Measurements from ENCODE around the gene ACTA1. TPM values are rescaled to one million over a fixed set of nuclear protein-coding genes. Genes with fewer than 3 reads are reported as not detected.

The ACTA1 gene
- total and polyA plus RNA-seq, 2 of the 8 experiments (the other 6 are each of a cell fraction or from before 2014, with no cell fraction given) = 23.5 to 58.2 TPM

GRCh38 chr1:229445828-229446227 is 11.9 kb upstream of the ACTA1 start:
- Histone ChIP-seq H3K9me3 (ENCODE audit: insufficient read depth in 2 of 2, low read depth in 1 of 2, low read length in 1 of 2) (no peaks in the 10 kb centered on the region), H3K4ac (replicated peaks; ENCODE audit: insufficient read length, low read depth, low read length) (no peak overlapping the region), H3K4me3 (ENCODE audit: extremely low read depth in 1 of 4, insufficient read depth in 2 of 4, low read depth in 3 of 4, low read length in 4 of 4) (no peak overlapping the region), H3K27ac (ENCODE audit: low read depth, low read length) (no peak overlapping the region), H3K36me3 (ENCODE audit: control insufficient read depth in 2 of 4, insufficient read depth in 4 of 4, low read length in 3 of 4) (peaks cover 4 to 36% (median 22%) of the 10 kb centered on the region in 4 experiments; a peak in 7 of 8 replicates), H3K4me1 (replicated peaks in 1 of 4; ENCODE audit: control insufficient read depth in 3 of 4, insufficient read depth in 4 of 4, low read length in 3 of 4) (no peaks in the 10 kb centered on the region), H2BK12ac (ENCODE audit: low read depth, low read length) (no peak overlapping the region), H4K8ac (ENCODE audit: extremely low read depth, insufficient read depth, low read length) (no peak overlapping the region), H4K91ac (replicated peaks; ENCODE audit: insufficient read length, low read length) (no peak overlapping the region), H3K56ac (replicated peaks; ENCODE audit: insufficient read length, low read depth, low read length) (no peak overlapping the region), H3K79me2 (ENCODE audit: control insufficient read depth in 1 of 2, insufficient read depth in 2 of 2, low read length in 2 of 2) (no peaks in the 10 kb centered on the region), H3K14ac (ENCODE audit: insufficient read length) (no peak overlapping the region), H2BK5ac (ENCODE audit: low read depth, low read length) (no peak overlapping the region), H3K4me2 (ENCODE audit: insufficient read depth in 1 of 2, low read depth in 2 of 2, low read length in 2 of 2) (no peak overlapping the region), H2BK120ac (replicated peaks; ENCODE audit: low read depth, low read length) (no peak overlapping the region), H2BK20ac (ENCODE audit: low read length) (no peak overlapping the region), H2AK5ac (ENCODE audit: low read depth, low read length) (no peak overlapping the region), H3K27me3 (replicated peaks in 1 of 4; ENCODE audit: control insufficient read depth in 3 of 4, extremely low read depth in 1 of 4, insufficient read depth in 3 of 4, low read length in 3 of 4) (peaks cover 0 to 1% (median 0%) of the 10 kb centered on the region in 4 experiments; a peak in 1 of 7 replicates), H2BK15ac (ENCODE audit: low read length) (no peak overlapping the region), H3K18ac (ENCODE audit: extremely low read depth, low read length) (no peak overlapping the region), H3K23ac (ENCODE audit: insufficient read length) (no peak overlapping the region), H4K5ac (ENCODE audit: insufficient read length, low read depth, low read length) (no peak overlapping the region), H3K23me2 (ENCODE audit: low read depth, low read length) (no peaks in the 10 kb centered on the region), H4K20me1 (replicated peaks in 1 of 2; ENCODE audit: control insufficient read depth in 1 of 2, insufficient read depth in 2 of 2, low read length in 2 of 2) (no peaks in the 10 kb centered on the region), H3K9ac (replicated peaks in 1 of 4; ENCODE audit: extremely low read depth in 1 of 4, low read depth in 3 of 4, low read length in 3 of 4) (no peak overlapping the region), H3K79me1 (ENCODE audit: low read depth, low read length) (no peaks in the 10 kb centered on the region), H2AFZ (ENCODE audit: low read length) (no peak overlapping the region)
- WGBS, 2 experiments (ENCODE audit: extremely low coverage in 1 of 2, insufficient coverage in 1 of 2, insufficient read length in 1 of 2, insufficient replicate concordance in 2 of 2, low coverage in 1 of 2, low lambda C conversion rate in 2 of 2, missing lambda C conversion rate in 1 of 2) = 91% methylated on average over 4 of the region's 4 CpGs; no CpG with 5 or more reads in 1 of the 2 experiments
- no peak for DNase-seq (ENCODE audit: low read depth in 1 of 2, low spot score in 2 of 2)
- POLR2A ChIA-PET (ENCODE audit: partially characterized antibody) = interaction anchor here (1.7 kb wide), 1 partner anchor 12 kb away, joined by 4 read pairs; the partner anchor contains the start of gene ACTA1
- TF ChIP-seq TEAD4 (IDR thresholded peaks at IDR 0.05; ENCODE audit: low read depth, low read length) (no peak), JUND (IDR thresholded peaks at IDR 0.05; ENCODE audit: low read length) (no peak), SIRT6 (IDR thresholded peaks at IDR 0.05; ENCODE audit: low read length) (no peak), PHF8 (conservative IDR thresholded peaks at IDR 0.05; ENCODE audit: low read depth, low read length) (no peak), KDM4A (IDR thresholded peaks at IDR 0.05; ENCODE audit: low read depth, low read length, severe bottlenecking) (no peak), SP1 (IDR thresholded peaks at IDR 0.05; ENCODE audit: low read depth, low read length) (no peak), ASH2L (IDR thresholded peaks at IDR 0.05; ENCODE audit: low read length) (no peak), SIX5 (IDR thresholded peaks at IDR 0.05; ENCODE audit: low read depth, low read length) (no peak), TBP (IDR thresholded peaks at IDR 0.05; ENCODE audit: low read depth, low read length) (no peak)
- FAIRE-seq = no peak
- CTCF ChIA-PET (ENCODE audit: partially characterized antibody) = interaction anchor here (1.4 kb wide), 1 partner anchor 19 kb away, joined by 5 read pairs; no protein-coding TSS in a partner anchor

All from H1 (cell line).